Spleen (tissue), 11 donors: ENCODE measurements around the gene UGT1A10. TPM values are rescaled to one million over a fixed set of nuclear protein-coding genes. Genes with fewer than 3 reads are reported as not detected.

ENCODE experiments used
- DNase-seq: peaks from one replicate; pipeline ENCODE4 v3.0.0-alpha.2; 2020
- H3K27ac ChIP-seq, 8 donors: fragments of 200-600 bp; sonication (generic) in 7 of 8; 1 replicate in 4 of 8; 2 replicates in 4 of 8; pipeline versions ENCODE4 v1.5.0 to v1.8.0; 2016 to 2021; ENCODE audit warnings: inconsistent platforms in 4 of 8, mild to moderate bottlenecking in 4 of 8, moderate library complexity in 1 of 8
- H3K27me3 ChIP-seq, 7 donors: fragments of 200-600 bp; sonication (generic) in 6 of 7; replicated peaks in 1 of 7; 1 replicate in 4 of 7; 2 replicates in 3 of 7; pipeline versions ENCODE4 v1.5.0 to v1.8.0; 2016 to 2021; ENCODE audit warnings: inconsistent platforms in 3 of 7, mild to moderate bottlenecking in 1 of 7
- H3K36me3 ChIP-seq, 6 donors: fragments of 200-600 bp; sonication (generic) in 5 of 6; 1 replicate in 4 of 6; 2 replicates in 2 of 6; pipeline versions ENCODE4 v1.5.0 to v1.8.0; 2016 to 2021; ENCODE audit warnings: inconsistent platforms in 2 of 6
- H3K4me1 ChIP-seq, 6 donors: fragments of 200-600 bp; sonication (generic) in 5 of 6; 1 replicate in 3 of 6; 2 replicates in 3 of 6; pipeline versions ENCODE4 v1.5.0 to v1.8.0; 2016 to 2021; ENCODE audit warnings: inconsistent platforms in 3 of 6
- H3K4me3 ChIP-seq, 8 donors: fragments of 200-600 bp; sonication (generic) in 7 of 8; 1 replicate in 4 of 8; 2 replicates in 4 of 8; pipeline versions ENCODE4 v1.5.0 to v1.8.0; 2016 to 2021; ENCODE audit warnings: inconsistent platforms in 4 of 8, mild to moderate bottlenecking in 4 of 8, moderate library complexity in 2 of 8
- H3K9me3 ChIP-seq, 8 donors: fragments of 200-600 bp; sonication (generic) in 7 of 8; 1 replicate in 4 of 8; 2 replicates in 4 of 8; pipeline versions ENCODE4 v1.5.0 to v1.8.0; 2016 to 2021; ENCODE audit warnings: inconsistent platforms in 4 of 8
- POLR2A ChIP-seq, 3 donors: fragments of 450-650 bp; IDR thresholded peaks; one replicate each; pipeline ENCODE4 v1.5.1; 2017; ENCODE audit warnings: antibody characterized with exemption in 3 of 3, mild to moderate bottlenecking in 1 of 3
- POLR2AphosphoS5 ChIP-seq, 3 donors: sonication (generic); formaldehyde crosslinking; IDR thresholded peaks; one replicate each; pipeline ENCODE4 v1.5.1; 2017; ENCODE audit warnings: antibody characterized with exemption in 3 of 3
- WGBS, 5 donors: extraction: QIAGEN DNeasy Blood & Tissue Kit in 3 of 5; methylation state at CpG; one replicate each; pipeline versions ENCODE4 v1.1.5 to v1.1.7; 2013 to 2018; 5-methylcytosine and 5-hydroxymethylcytosine counted together
- intact Hi-C: fragments of 100-400 bp; cut with DNase I; formaldehyde crosslinking; loops from one replicate; pipeline ENCODE4 v1.15.0; 2023; ENCODE audit warnings: low total_unique reads
- polyA plus RNA-seq, 3 donors: library from polyadenylated mRNA; stranded (reverse); fragments of 200-250 nt; gene quantifications; one replicate each; pipeline ENCODE4 v1.2.1, GENCODE V29; 2013
- total RNA-seq, 7 donors: library from RNA; depleted of rRNA in 3 of 7; stranded (reverse); fragments of >200 nt in 3 of 7; fragmentation: NEBNext Ultra II Directional in 4 of 7; extraction: Animal tissue kit (Norgen Biotek cat#: 25700) in 4 of 7; gene quantifications; one replicate each; pipeline versions ENCODE4 v1.1.0 to v1.2.1, GENCODE V29; 2016 to 2021
- TF ChIP-seq, protein P1 (sequence below), 11 experiments: fragments of 200-600 bp in 7 of 11; fragments of 450-650 bp in 4 of 11; sonication (generic) in 4 of 11; IDR thresholded peaks in 8 of 11; conservative IDR thresholded peaks in 3 of 11; 1 replicate in 7 of 11; 2 replicates in 4 of 11; pipeline versions ENCODE4 v1.4.0 to v1.8.0; 2016 to 2021; ENCODE audit warnings: antibody characterized with exemption in 11 of 11, inconsistent platforms in 4 of 11, mild to moderate bottlenecking in 1 of 11
- donor health status: healthy with polysubstance abuse.
- donor health status: DM: no; HTN: no; CAD: no; lungs with moderate emphysema.
- donor health status: DM: no; HTN: no; CAD: no.
- donor health status: Bipolar disorder and iron deficiency.
- donor health status: healthy.
- donor health status: DM: no; HTN: no; CAD: no.
- donor health status: DM: yes; HTN: yes; CAD: no.

Gene UGT1A10
- total and polyA plus RNA-seq, 10 donors = 0.03 TPM; not detected in 9

DNA sequence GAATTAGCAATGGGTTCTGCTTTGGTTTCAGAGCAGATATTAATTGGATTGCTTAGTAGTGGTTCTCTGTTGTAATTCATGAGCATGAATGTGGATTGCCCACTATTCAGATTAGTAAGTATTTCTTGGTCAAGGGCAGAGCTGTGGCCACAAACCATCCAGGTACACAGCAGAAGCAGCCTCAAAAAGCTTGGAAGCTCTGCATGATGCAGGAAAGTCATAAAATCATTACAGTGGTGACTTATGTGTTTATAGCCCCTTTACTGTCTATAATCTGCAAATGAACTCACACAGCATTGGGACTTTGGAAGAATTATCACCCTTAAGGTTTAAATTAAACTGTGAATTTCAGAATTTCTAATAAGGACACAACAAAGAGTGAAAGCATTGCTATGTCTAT is 121.9 kb downstream of the UGT1A10 start:
- Histone ChIP-seq H3K9me3 (no peaks in the 10 kb centered on the region), H3K4me3 (no peak overlapping the region), H3K27ac (no peak overlapping the region), H3K27me3 (peaks cover 0 to 6% (median 0%) of the 10 kb centered on the region in 7 donors), H3K4me1 (no peaks in the 10 kb centered on the region), H3K36me3 (no peaks in the 10 kb centered on the region)
- TF ChIP-seq, protein P1, sequence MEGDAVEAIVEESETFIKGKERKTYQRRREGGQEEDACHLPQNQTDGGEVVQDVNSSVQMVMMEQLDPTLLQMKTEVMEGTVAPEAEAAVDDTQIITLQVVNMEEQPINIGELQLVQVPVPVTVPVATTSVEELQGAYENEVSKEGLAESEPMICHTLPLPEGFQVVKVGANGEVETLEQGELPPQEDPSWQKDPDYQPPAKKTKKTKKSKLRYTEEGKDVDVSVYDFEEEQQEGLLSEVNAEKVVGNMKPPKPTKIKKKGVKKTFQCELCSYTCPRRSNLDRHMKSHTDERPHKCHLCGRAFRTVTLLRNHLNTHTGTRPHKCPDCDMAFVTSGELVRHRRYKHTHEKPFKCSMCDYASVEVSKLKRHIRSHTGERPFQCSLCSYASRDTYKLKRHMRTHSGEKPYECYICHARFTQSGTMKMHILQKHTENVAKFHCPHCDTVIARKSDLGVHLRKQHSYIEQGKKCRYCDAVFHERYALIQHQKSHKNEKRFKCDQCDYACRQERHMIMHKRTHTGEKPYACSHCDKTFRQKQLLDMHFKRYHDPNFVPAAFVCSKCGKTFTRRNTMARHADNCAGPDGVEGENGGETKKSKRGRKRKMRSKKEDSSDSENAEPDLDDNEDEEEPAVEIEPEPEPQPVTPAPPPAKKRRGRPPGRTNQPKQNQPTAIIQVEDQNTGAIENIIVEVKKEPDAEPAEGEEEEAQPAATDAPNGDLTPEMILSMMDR (IDR thresholded peaks at IDR 0.05 in 8 of 11, conservative IDR thresholded peaks at IDR 0.05 in 3 of 11) = no peak
- TF ChIP-seq POLR2AphosphoS5 (IDR thresholded peaks at IDR 0.05) (no peak), POLR2A (IDR thresholded peaks at IDR 0.05) (no peak)
- no peak for DNase-seq
- intact Hi-C loops = no loop called here

DNA sequence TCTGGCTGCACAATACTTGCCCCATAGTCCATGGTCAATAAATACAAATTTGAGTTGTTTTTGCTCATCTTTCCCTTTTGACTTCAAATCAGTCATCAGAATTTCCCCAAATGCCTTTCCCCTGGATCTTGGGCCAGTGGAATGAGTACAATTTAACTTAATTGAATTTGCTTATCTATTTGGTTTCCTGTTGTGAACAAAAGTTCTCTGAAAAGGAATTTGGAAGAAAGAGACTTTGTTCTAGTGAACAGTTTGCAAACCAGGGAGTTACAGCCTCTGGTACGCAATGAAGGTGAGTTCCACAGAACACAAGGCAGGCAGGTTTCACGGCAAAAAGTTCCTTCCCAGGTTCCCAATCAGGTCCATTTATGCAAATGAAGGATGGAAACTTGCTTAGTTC is 122.6 kb downstream of the UGT1A10 start:
- WGBS, 5 donors = 83 to 90% (median 87%) methylated on average over 2 of the region's 2 CpGs
- TF ChIP-seq POLR2A (IDR thresholded peaks at IDR 0.05) (no peak), POLR2AphosphoS5 (IDR thresholded peaks at IDR 0.05) (no peak)
- TF ChIP-seq, protein P1 (IDR thresholded peaks at IDR 0.05 in 8 of 11, conservative IDR thresholded peaks at IDR 0.05 in 3 of 11) = no peak
- Histone ChIP-seq H3K4me1 (no peaks in the 10 kb centered on the region), H3K4me3 (no peak overlapping the region), H3K9me3 (no peaks in the 10 kb centered on the region), H3K27ac (no peak overlapping the region), H3K36me3 (no peaks in the 10 kb centered on the region), H3K27me3 (peaks cover 0 to 8% (median 0%) of the 10 kb centered on the region in 7 donors)
- intact Hi-C loops = no loop called here
- DNase-seq = no peak

DNA sequence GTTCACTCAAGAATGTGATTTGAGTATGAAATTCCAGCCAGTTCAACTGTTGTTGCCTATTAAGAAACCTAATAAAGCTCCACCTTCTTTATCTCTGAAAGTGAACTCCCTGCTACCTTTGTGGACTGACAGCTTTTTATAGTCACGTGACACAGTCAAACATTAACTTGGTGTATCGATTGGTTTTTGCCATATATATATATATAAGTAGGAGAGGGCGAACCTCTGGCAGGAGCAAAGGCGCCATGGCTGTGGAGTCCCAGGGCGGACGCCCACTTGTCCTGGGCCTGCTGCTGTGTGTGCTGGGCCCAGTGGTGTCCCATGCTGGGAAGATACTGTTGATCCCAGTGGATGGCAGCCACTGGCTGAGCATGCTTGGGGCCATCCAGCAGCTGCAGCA is 123.8 kb downstream of the UGT1A10 start, which contains the start of gene UGT1A1:
TSS of gene UGT1A1 (plus strand) at position 228 of the 400 bp plus-strand sequence. CDS start at position 246, 18 bp downstream.
- no peak for DNase-seq

DNA sequence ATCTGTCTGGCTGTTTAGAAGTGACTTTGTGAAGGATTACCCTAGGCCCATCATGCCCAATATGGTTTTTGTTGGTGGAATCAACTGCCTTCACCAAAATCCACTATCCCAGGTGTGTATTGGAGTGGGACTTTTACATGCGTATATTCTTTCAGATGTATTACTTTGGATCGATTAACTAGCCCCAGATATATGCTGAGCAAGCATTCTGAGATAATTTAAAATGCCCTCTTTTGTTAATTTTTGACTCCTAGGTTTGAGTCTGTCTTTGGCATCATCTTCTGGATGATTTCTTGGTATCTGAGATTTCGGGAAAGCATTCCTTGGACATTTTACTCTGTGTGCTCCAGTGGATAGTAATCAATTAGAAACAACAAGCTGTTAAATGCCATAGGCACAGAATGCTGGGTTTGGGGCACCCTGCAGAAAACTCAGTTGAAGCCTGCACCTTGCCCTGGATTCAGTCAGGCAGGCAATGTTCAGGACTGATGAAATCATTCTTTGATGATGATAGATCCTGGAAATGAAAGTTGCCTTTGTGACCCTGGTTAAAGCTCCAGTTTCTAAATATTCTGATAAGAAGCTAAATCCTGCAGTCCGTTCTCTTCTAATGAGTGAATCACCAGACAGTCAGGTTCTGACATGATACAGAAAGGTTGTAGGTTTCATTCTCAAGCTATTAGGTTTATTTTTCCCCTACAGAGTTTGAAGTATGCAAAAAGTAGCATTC is 125.0 kb downstream of the UGT1A10 start:
- no peaks in the 10 kb centered on the region for H3K4me1 ChIP-seq
- intact Hi-C loops = no loop called here

More for the DNA sequence above, 123.8 kb downstream of the UGT1A10 start, which contains the start of gene UGT1A1:
- no peak within 1 kb of the TSS for H3K27ac ChIP-seq
- intact Hi-C loops = no loop called here
- H3K36me3 ChIP-seq = no peaks in the 10 kb centered on the region
- no peaks in the 10 kb centered on the region for H3K4me1 ChIP-seq
- H3K27me3 ChIP-seq = peaks cover 0 to 11% (median 0%) of the 10 kb centered on the region in 7 donors
- TF ChIP-seq, protein P1 (IDR thresholded peaks at IDR 0.05 in 8 of 11, conservative IDR thresholded peaks at IDR 0.05 in 3 of 11) = no peak
- no peak for TF ChIP-seq POLR2AphosphoS5 (IDR thresholded peaks at IDR 0.05)
- TF ChIP-seq POLR2A (IDR thresholded peaks at IDR 0.05) = no peak
- WGBS, 5 donors = 83 to 93% (median 92%) methylated on average over 6 of the region's 6 CpGs
- no peak within 1 kb of the TSS for H3K4me3 ChIP-seq
- H3K9me3 ChIP-seq = no peaks in the 10 kb centered on the region

More for the DNA sequence above, 125.0 kb downstream of the UGT1A10 start:
- Histone ChIP-seq H3K36me3 (no peaks in the 10 kb centered on the region), H3K4me3 (no peak overlapping the region), H3K27me3 (peaks cover 0 to 12% (median 0%) of the 10 kb centered on the region in 7 donors), H3K9me3 (no peaks in the 10 kb centered on the region), H3K27ac (no peak overlapping the region)
- WGBS, 5 donors = 84 to 87% (median 85%) methylated on average over 4 of the region's 4 CpGs
- TF ChIP-seq POLR2AphosphoS5 (IDR thresholded peaks at IDR 0.05) (no peak), POLR2A (IDR thresholded peaks at IDR 0.05) (no peak)
- TF ChIP-seq, protein P1 (IDR thresholded peaks at IDR 0.05 in 8 of 11, conservative IDR thresholded peaks at IDR 0.05 in 3 of 11) = no peak
- DNase-seq = no peak
